Measurements from ENCODE around the gene ARHGEF28. TPM values are rescaled to one million over a fixed set of nuclear protein-coding genes. Genes with fewer than 3 reads are reported as not detected.

The ARHGEF28 gene
- polyA plus RNA-seq, 3 donors = not detected

DNA sequence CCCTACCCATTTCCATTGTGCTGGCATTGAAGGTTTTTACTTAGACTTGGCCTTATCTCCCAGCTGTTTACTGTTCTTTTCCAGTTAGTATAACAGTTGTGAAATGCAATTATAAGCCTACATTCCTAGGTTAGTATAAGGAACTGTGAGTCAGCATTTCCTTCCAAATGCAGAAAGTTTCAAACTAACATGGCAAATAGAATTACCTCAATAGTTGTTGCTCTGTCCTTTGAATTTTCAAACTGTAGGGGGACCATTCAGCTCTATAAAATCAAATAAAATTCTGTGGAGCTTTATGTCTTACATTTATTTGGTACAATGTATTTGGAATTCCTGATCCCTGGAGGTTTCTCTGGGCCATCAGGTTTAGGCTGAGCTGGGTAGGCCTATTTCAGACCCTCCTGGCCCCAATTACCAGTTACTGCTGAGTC is 47.2 kb downstream of the ARHGEF28 start:
- Mint-ChIP-seq H3K36me3 (no peaks in the 10 kb centered on the region), H3K27me3 (ENCODE audit: low read depth in 3 of 3) (peaks cover 0 to 2% (median 0%) of the 10 kb centered on the region in 3 donors), H3K27ac (peak overlapping the region in 1 of 7 donors; percentile 52), H3K4me3 (no peak overlapping the region), H3K9me3 (no peaks in the 10 kb centered on the region), H3K4me1 (peaks cover 17% of the 10 kb centered on the region)
- Histone ChIP-seq H3K9me3 (replicated peaks in 1 of 2; ENCODE audit: control insufficient read depth in 1 of 2, insufficient read depth in 1 of 2, low read length in 2 of 2) (no peaks in the 10 kb centered on the region), H3K36me3 (replicated peaks in 1 of 2; ENCODE audit: control insufficient read depth in 1 of 2, insufficient read depth in 2 of 2, low read length in 2 of 2) (no peaks in the 10 kb centered on the region), H3K27me3 (ENCODE audit: control insufficient read depth in 2 of 2, insufficient read depth in 2 of 2, low read length in 2 of 2) (no peaks in the 10 kb centered on the region), H3K27ac (ENCODE audit: low read depth in 1 of 2, low read length in 2 of 2) (no peak overlapping the region), H4K20me1 (ENCODE audit: insufficient read depth, low read length) (no peaks in the 10 kb centered on the region), H2AFZ (ENCODE audit: insufficient read depth, low read depth, low read length, poor library complexity, severe bottlenecking) (peak overlapping the region; percentile 11), H3K4me3 (replicated peaks in 1 of 3; ENCODE audit: low read depth in 2 of 3, low read length in 3 of 3) (no peak overlapping the region), H3K79me2 (ENCODE audit: insufficient read depth, low read length) (no peaks in the 10 kb centered on the region), H3K4me1 (ENCODE audit: control insufficient read depth in 1 of 2, insufficient read depth in 2 of 2, low read length in 2 of 2) (peaks cover 7 to 10% of the 10 kb centered on the region in 2 donors), H3K9ac (ENCODE audit: insufficient read depth, low read length, poor library complexity, severe bottlenecking) (no peak overlapping the region), H3K4me2 (replicated peaks; ENCODE audit: extremely low read depth, low read length, poor library complexity, severe bottlenecking) (no peak overlapping the region)
- TF ChIP-seq, protein P1, sequence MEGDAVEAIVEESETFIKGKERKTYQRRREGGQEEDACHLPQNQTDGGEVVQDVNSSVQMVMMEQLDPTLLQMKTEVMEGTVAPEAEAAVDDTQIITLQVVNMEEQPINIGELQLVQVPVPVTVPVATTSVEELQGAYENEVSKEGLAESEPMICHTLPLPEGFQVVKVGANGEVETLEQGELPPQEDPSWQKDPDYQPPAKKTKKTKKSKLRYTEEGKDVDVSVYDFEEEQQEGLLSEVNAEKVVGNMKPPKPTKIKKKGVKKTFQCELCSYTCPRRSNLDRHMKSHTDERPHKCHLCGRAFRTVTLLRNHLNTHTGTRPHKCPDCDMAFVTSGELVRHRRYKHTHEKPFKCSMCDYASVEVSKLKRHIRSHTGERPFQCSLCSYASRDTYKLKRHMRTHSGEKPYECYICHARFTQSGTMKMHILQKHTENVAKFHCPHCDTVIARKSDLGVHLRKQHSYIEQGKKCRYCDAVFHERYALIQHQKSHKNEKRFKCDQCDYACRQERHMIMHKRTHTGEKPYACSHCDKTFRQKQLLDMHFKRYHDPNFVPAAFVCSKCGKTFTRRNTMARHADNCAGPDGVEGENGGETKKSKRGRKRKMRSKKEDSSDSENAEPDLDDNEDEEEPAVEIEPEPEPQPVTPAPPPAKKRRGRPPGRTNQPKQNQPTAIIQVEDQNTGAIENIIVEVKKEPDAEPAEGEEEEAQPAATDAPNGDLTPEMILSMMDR (IDR thresholded peaks at IDR 0.05) = no peak
- peak in 1 of 3 donors; percentile 6 for DNase-seq
- intact Hi-C loops (cut with micrococcal nuclease) = no loop called here

DNA sequence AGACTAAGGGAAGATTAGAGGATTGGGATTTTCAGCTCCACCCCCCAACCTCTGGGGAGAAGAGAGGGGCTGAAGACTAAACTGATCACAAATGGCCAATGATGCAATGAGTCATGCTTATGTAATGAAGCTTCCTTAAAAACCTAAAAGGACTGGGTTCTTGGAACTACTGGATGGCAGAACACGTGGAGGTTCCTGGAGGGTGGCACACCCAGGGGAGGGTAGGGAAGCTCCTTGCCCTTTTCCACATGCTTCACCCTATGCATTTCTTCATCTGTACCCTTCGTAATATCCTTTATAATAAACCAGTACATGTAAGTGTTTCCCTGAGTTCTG is 48.6 kb downstream of the ARHGEF28 start:
- Histone ChIP-seq H3K36me3 (replicated peaks in 1 of 2; ENCODE audit: control insufficient read depth in 1 of 2, insufficient read depth in 2 of 2, low read length in 2 of 2) (no peaks in the 10 kb centered on the region), H3K9ac (ENCODE audit: insufficient read depth, low read length, poor library complexity, severe bottlenecking) (no peak overlapping the region), H3K79me2 (ENCODE audit: insufficient read depth, low read length) (no peaks in the 10 kb centered on the region), H3K27me3 (ENCODE audit: control insufficient read depth in 2 of 2, insufficient read depth in 2 of 2, low read length in 2 of 2) (no peaks in the 10 kb centered on the region), H3K9me3 (replicated peaks in 1 of 2; ENCODE audit: control insufficient read depth in 1 of 2, insufficient read depth in 1 of 2, low read length in 2 of 2) (no peaks in the 10 kb centered on the region), H3K27ac (ENCODE audit: low read depth in 1 of 2, low read length in 2 of 2) (no peak overlapping the region), H3K4me3 (replicated peaks in 1 of 3; ENCODE audit: low read depth in 2 of 3, low read length in 3 of 3) (no peak overlapping the region), H2AFZ (ENCODE audit: insufficient read depth, low read depth, low read length, poor library complexity, severe bottlenecking) (no peak overlapping the region), H3K4me2 (replicated peaks; ENCODE audit: extremely low read depth, low read length, poor library complexity, severe bottlenecking) (no peak overlapping the region), H4K20me1 (ENCODE audit: insufficient read depth, low read length) (no peaks in the 10 kb centered on the region), H3K4me1 (ENCODE audit: control insufficient read depth in 1 of 2, insufficient read depth in 2 of 2, low read length in 2 of 2) (peaks cover 7 to 10% of the 10 kb centered on the region in 2 donors)
- H3K27ac Mint-ChIP-seq = no peak overlapping the region
- intact Hi-C loops (cut with micrococcal nuclease) = no loop called here
- H3K36me3 Mint-ChIP-seq = no peaks in the 10 kb centered on the region
- H3K4me3 Mint-ChIP-seq = no peak overlapping the region
- H3K27me3 Mint-ChIP-seq (ENCODE audit: low read depth in 3 of 3) = peaks cover 0 to 2% (median 0%) of the 10 kb centered on the region in 3 donors
- TF ChIP-seq, protein P1 (IDR thresholded peaks at IDR 0.05) = no peak
- no peaks in the 10 kb centered on the region for H3K9me3 Mint-ChIP-seq
- H3K4me1 Mint-ChIP-seq = peaks cover 17% of the 10 kb centered on the region
- peak in 1 of 3 donors; percentile 4 for DNase-seq
- WGBS (ENCODE audit: insufficient coverage) = no CpG with 5 or more reads among the region's 2 CpGs

Data from CD14-positive monocyte (primary cell).